BJ (cell line): ENCODE measurements around the gene TMEM252. TPM values are rescaled to one million over a fixed set of nuclear protein-coding genes. Genes with fewer than 3 reads are reported as not detected.

ENCODE experiments used
- CTCF ChIA-PET: fragments of 350-600 bp; formaldehyde crosslinking; extraction: SDS; loops from one replicate; lab custom pipeline; 2021; ENCODE audit warnings: antibody characterized with exemption, inconsistent platforms; lab: Yijun Ruan, JAX
- POLR2A ChIA-PET: fragments of 300-600 bp; sonication (Branson Sonifier 250); formaldehyde crosslinking; extraction: SDS; loops from one replicate; lab custom pipeline; 2021; ENCODE audit warnings: antibody characterized with exemption; lab: Charles Lee
- DNase-seq: peaks from one replicate; pipeline ENCODE4 v3.0.0-alpha.2; 2011; ENCODE audit warnings: low read depth
- H3K27me3 ChIP-seq: 2 replicates; pipeline ENCODE4 v1.6.0; 2011; ENCODE audit warnings: low read length; ENCODE audit not compliant: control insufficient read depth, insufficient read depth
- H3K36me3 ChIP-seq: 2 replicates; pipeline ENCODE4 v1.5.1; 2011; ENCODE audit warnings: low read length; ENCODE audit not compliant: control insufficient read depth, insufficient read depth
- H3K4me3 ChIP-seq: 2 replicates; pipeline ENCODE4 v1.5.1; 2011; ENCODE audit warnings: low read depth, mild to moderate bottlenecking, control low read depth, low read length
- CTCF ChIP-seq: IDR thresholded peaks from 2 replicates; pipeline ENCODE4 v1.5.1; 2011; ENCODE audit warnings: low read depth, mild to moderate bottlenecking, control low read depth, inconsistent platforms, low read length, moderate library complexity; ENCODE audit not compliant: insufficient read depth
- polyA plus RNA-seq: library from polyadenylated mRNA; depleted of rRNA; stranded (reverse); fragments of >200 nt; gene quantifications from 2 replicates; pipeline ENCODE4 v1.2.3, GENCODE V29; 2011

Gene TMEM252
- polyA plus RNA-seq, 1 experiment, result not detected

DNA sequence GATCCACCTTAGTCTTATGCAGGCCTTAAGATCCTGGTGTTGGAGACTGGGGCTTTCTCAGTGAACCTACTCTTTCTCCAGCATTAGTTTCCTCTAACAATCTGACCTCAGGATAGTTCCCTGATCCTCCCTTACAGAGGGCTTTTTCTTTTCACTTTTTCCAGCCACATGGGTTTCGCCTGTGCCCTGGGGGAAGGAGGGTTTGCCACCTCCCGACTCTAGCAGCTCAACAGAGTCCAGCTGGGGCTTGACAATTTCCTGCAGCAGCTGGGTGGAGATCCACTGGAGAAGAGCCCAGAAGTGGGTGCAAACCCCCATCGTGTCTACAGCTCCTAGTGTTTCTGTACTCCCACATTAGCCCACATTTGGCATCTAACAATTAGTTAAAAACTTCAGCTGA is 7.6 kb upstream of the TMEM252 start:
- no peak for DNase-seq
- ChIA-PET POLR2A (no interaction called here), CTCF (interaction anchor here (0.9 kb wide), 1 partner anchor 22 kb away, joined by 3 read pairs; no protein-coding TSS in a partner anchor)
- no peaks in the 10 kb centered on the region for H3K36me3 ChIP-seq
- TF ChIP-seq CTCF, result no peak
- H3K27me3 ChIP-seq, result no peaks in the 10 kb centered on the region
- H3K4me3 ChIP-seq, result no peak overlapping the region

- no peak for DNase-seq
- no peak for TF ChIP-seq CTCF
- no peaks in the 10 kb centered on the region for H3K27me3 ChIP-seq
- H3K4me3 ChIP-seq, result no peak overlapping the region
- ChIA-PET CTCF (no interaction called here), POLR2A (no interaction called here)
- no peaks in the 10 kb centered on the region for H3K36me3 ChIP-seq
Observed at GRCh38 chr9:68547417-68547816, 6.7 kb upstream of the TMEM252 start.

GRCh38 chr9:68546596-68547390 is 6.1 kb upstream of the TMEM252 start:
- CTCF ChIA-PET, result no interaction called here
- no peaks in the 10 kb centered on the region for H3K27me3 ChIP-seq
- H3K36me3 ChIP-seq, result no peaks in the 10 kb centered on the region
- no peak overlapping the region for H3K4me3 ChIP-seq
- POLR2A ChIA-PET, result no interaction called here
- no peak for DNase-seq
- TF ChIP-seq CTCF, result no peak

- no peak for TF ChIP-seq CTCF
- no peak for DNase-seq
- CTCF ChIA-PET, result interaction anchor here (0.7 kb wide), 1 partner anchor 15 kb away, joined by 4 read pairs; no protein-coding TSS in a partner anchor
- Histone ChIP-seq H3K36me3 (no peaks in the 10 kb centered on the region), H3K4me3 (no peak overlapping the region), H3K27me3 (no peaks in the 10 kb centered on the region)
- POLR2A ChIA-PET, result no interaction called here
Observed at GRCh38 chr9:68545033-68545705, 4.5 kb upstream of the TMEM252 start.

DNA sequence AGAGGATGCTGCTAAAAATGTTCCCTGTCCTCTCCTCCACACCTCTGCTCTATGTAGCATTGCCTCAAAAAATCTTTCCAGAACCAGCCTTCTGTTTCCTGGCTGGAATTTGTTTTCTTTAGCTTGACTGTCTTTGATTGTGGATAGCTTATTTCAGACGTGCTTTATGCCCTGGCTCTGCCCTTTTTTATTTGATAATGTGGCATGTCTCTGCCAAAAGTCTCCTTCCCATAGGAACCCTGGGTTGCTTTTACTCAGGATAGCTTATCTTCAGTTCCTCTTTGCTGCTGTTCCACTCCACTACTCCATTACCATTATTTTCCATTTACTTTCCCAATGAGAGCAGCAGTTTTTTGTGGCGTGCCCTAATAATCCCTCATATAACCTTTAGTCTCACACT is 885 bp upstream of the TMEM252 start:
- DNase-seq, result no peak
- no peaks in the 10 kb centered on the region for H3K27me3 ChIP-seq
- POLR2A ChIA-PET, result no interaction called here
- CTCF ChIA-PET, result interaction anchor here (1.1 kb wide), 1 partner anchor 458 kb away, joined by 3 read pairs; no protein-coding TSS in a partner anchor
- H3K36me3 ChIP-seq, result no peaks in the 10 kb centered on the region
- TF ChIP-seq CTCF, result no peak
- H3K4me3 ChIP-seq, result no peak overlapping the region
